HEK293 (cell line): Measurements from ENCODE around the gene ST6GAL1.

ENCODE experiments used
- CTCF ChIA-PET: fragments of 350-600 bp; formaldehyde crosslinking; extraction: SDS; loops from one replicate; lab custom pipeline; 2021; ENCODE audit warnings: antibody characterized with exemption; lab: Yijun Ruan, JAX
- POLR2A ChIA-PET: fragments of 300-600 bp; formaldehyde crosslinking; extraction: SDS; loops from one replicate; lab custom pipeline; 2020; ENCODE audit warnings: antibody characterized with exemption, inconsistent platforms; lab: Yijun Ruan, JAX
- H3K27ac ChIP-seq: fragments of 200-500 bp; sonication (Bioruptor generic); 2 replicates; pipeline ENCODE4 v1.5.1; 2014; ENCODE audit warnings: low read depth, low read length, control low read depth, inconsistent platforms; ENCODE audit errors: extremely low read depth
- H3K36me3 ChIP-seq, 2 experiments: fragments of 200-500 bp in 1 of 2; sonication (Bioruptor generic) in 1 of 2; 1 replicate in 1 of 2; 2 replicates in 1 of 2; pipeline ENCODE4 v1.5.1; 2014 to 2017; ENCODE audit warnings: inconsistent platforms in 2 of 2, low read length in 2 of 2; ENCODE audit not compliant: control insufficient read depth in 2 of 2, insufficient read depth in 1 of 2
- H3K4me1 ChIP-seq: fragments of 200-500 bp; sonication (Bioruptor generic); 2 replicates; pipeline ENCODE4 v1.5.1; 2014; ENCODE audit warnings: mild to moderate bottlenecking, low read length, inconsistent platforms; ENCODE audit not compliant: control insufficient read depth, insufficient read depth
- H3K4me3 ChIP-seq: 2 replicates; pipeline ENCODE4 v1.5.1; 2011; ENCODE audit warnings: low read depth, mild to moderate bottlenecking, control low read depth, low read length, moderate library complexity
- H3K9me3 ChIP-seq: fragments of 200-500 bp; sonication (Bioruptor generic); 2 replicates; pipeline ENCODE4 v1.5.1; 2014; ENCODE audit warnings: low read depth, low read length, inconsistent platforms; ENCODE audit not compliant: control insufficient read depth, insufficient read depth
- GLI4 ChIP-seq: fragments of 450-650 bp; formaldehyde crosslinking; IDR thresholded peaks from 2 replicates; pipeline ENCODE4 v1.5.1; 2016; ENCODE audit warnings: missing biosample characterization, missing genetic modification characterization
- IKZF3 ChIP-seq: fragments of 450-650 bp; IDR thresholded peaks from 2 replicates; pipeline ENCODE4 v1.5.0; 2018; ENCODE audit warnings: missing biosample characterization, mild to moderate bottlenecking, missing genetic modification characterization, moderate library complexity
- OVOL3 ChIP-seq: fragments of 450-650 bp; formaldehyde crosslinking; IDR thresholded peaks from 2 replicates; pipeline ENCODE4 v1.5.1; 2016; ENCODE audit warnings: missing biosample characterization, missing genetic modification characterization
- PRDM2 ChIP-seq: fragments of 450-650 bp; formaldehyde crosslinking; IDR thresholded peaks from 2 replicates; pipeline ENCODE4 v1.5.1; 2016; ENCODE audit warnings: missing biosample characterization, missing genetic modification characterization, borderline replicate concordance
- PRDM4 ChIP-seq: fragments of 450-650 bp; formaldehyde crosslinking; IDR thresholded peaks from 2 replicates; pipeline ENCODE4 v1.5.1; 2017; ENCODE audit warnings: missing biosample characterization, missing genetic modification characterization
- SALL2 ChIP-seq: fragments of 450-650 bp; formaldehyde crosslinking; IDR thresholded peaks from 2 replicates; pipeline ENCODE4 v1.5.0; 2017; ENCODE audit warnings: missing biosample characterization, mild to moderate bottlenecking, missing genetic modification characterization, borderline replicate concordance
- TRIM28 ChIP-seq: IDR thresholded peaks from 2 replicates; pipeline ENCODE4 v1.6.1; 2011; ENCODE audit warnings: low read length, control low read depth, borderline replicate concordance
- ZBTB21 ChIP-seq: fragments of 450-650 bp; formaldehyde crosslinking; IDR thresholded peaks from 2 replicates; pipeline ENCODE4 v1.5.1; 2017; ENCODE audit warnings: missing biosample characterization, missing genetic modification characterization
- ZBTB26 ChIP-seq: fragments of 450-650 bp; formaldehyde crosslinking; optimal IDR thresholded peaks from 2 replicates; pipeline ENCODE3; 2016; ENCODE audit warnings: missing biosample characterization, mild to moderate bottlenecking, missing genetic modification characterization
- ZBTB7A ChIP-seq: fragments of 450-650 bp; formaldehyde crosslinking; IDR thresholded peaks from 2 replicates; pipeline ENCODE4 v1.5.1; 2016; ENCODE audit warnings: low read depth, missing biosample characterization, missing genetic modification characterization
- ZBTB8A ChIP-seq: fragments of 450-650 bp; formaldehyde crosslinking; IDR thresholded peaks from 2 replicates; pipeline ENCODE4 v1.5.1; 2016; ENCODE audit warnings: missing biosample characterization, missing genetic modification characterization
- ZFHX2 ChIP-seq: fragments of 450-650 bp; formaldehyde crosslinking; conservative IDR thresholded peaks from 2 replicates; pipeline ENCODE4 v1.5.1; 2016; ENCODE audit warnings: missing biosample characterization, missing genetic modification characterization
- ZNF184 ChIP-seq: fragments of 450-650 bp; IDR thresholded peaks from 2 replicates; pipeline ENCODE4 v1.5.1; 2018; ENCODE audit warnings: missing biosample characterization, mild to moderate bottlenecking, missing genetic modification characterization
- ZNF23 ChIP-seq: fragments of 450-650 bp; formaldehyde crosslinking; IDR thresholded peaks from 2 replicates; pipeline ENCODE4 v1.5.1; 2016; ENCODE audit warnings: missing biosample characterization, missing genetic modification characterization, borderline replicate concordance
- ZNF416 ChIP-seq: fragments of 450-650 bp; formaldehyde crosslinking; IDR thresholded peaks from 2 replicates; pipeline ENCODE4 v1.5.1; 2016; ENCODE audit warnings: missing biosample characterization, missing genetic modification characterization
- ZNF433 ChIP-seq: fragments of 450-650 bp; formaldehyde crosslinking; IDR thresholded peaks from 2 replicates; pipeline ENCODE4 v1.5.1; 2016; ENCODE audit warnings: missing biosample characterization, missing genetic modification characterization, low read depth
- ZNF549 ChIP-seq: fragments of 450-650 bp; IDR thresholded peaks from 2 replicates; pipeline ENCODE4 v1.5.1; 2018; ENCODE audit warnings: missing biosample characterization, missing genetic modification characterization, mild to moderate bottlenecking, inconsistent platforms, moderate library complexity
- ZNF596 ChIP-seq: fragments of 450-650 bp; IDR thresholded peaks from 2 replicates; pipeline ENCODE4 v1.5.0; 2018; ENCODE audit warnings: missing biosample characterization, mild to moderate bottlenecking, missing genetic modification characterization, moderate library complexity
- ZNF610 ChIP-seq: fragments of 450-650 bp; formaldehyde crosslinking; IDR thresholded peaks from 2 replicates; pipeline ENCODE4 v1.5.1; 2016; ENCODE audit warnings: missing biosample characterization, missing genetic modification characterization, borderline replicate concordance
- ZNF624 ChIP-seq: fragments of 450-650 bp; formaldehyde crosslinking; IDR thresholded peaks from 2 replicates; pipeline ENCODE4 v1.5.1; 2017; ENCODE audit warnings: missing biosample characterization, missing genetic modification characterization
- ZNF645 ChIP-seq: fragments of 450-650 bp; formaldehyde crosslinking; IDR thresholded peaks from 2 replicates; pipeline ENCODE4; 2016; ENCODE audit warnings: missing biosample characterization, missing genetic modification characterization
- ZNF701 ChIP-seq: fragments of 450-650 bp; formaldehyde crosslinking; IDR thresholded peaks from 2 replicates; pipeline ENCODE4 v1.5.1; 2016; ENCODE audit warnings: missing biosample characterization, missing genetic modification characterization
- ZNF792 ChIP-seq: fragments of 450-650 bp; formaldehyde crosslinking; IDR thresholded peaks from 2 replicates; pipeline ENCODE4 v1.5.1; 2016; ENCODE audit warnings: missing biosample characterization, missing genetic modification characterization
- ZNF843 ChIP-seq: fragments of 450-650 bp; formaldehyde crosslinking; IDR thresholded peaks from 2 replicates; pipeline ENCODE4 v1.5.1; 2016; ENCODE audit warnings: missing biosample characterization, missing genetic modification characterization
- ZSCAN30 ChIP-seq: fragments of 450-650 bp; IDR thresholded peaks from 2 replicates; pipeline ENCODE4 v1.5.1; 2018; ENCODE audit warnings: missing biosample characterization, mild to moderate bottlenecking, missing genetic modification characterization, moderate library complexity

Gene ST6GAL1

GRCh38 chr3:187104933-187105332 lies 174.6 kb downstream of the ST6GAL1 start:
- CTCF ChIA-PET = no interaction called here
- Histone ChIP-seq H3K27ac (no peak overlapping the region), H3K36me3 (no peaks in the 10 kb centered on the region), H3K4me3 (no peak overlapping the region), H3K4me1 (peaks cover 2% of the 10 kb centered on the region; the same call in 1 of the 2 replicates), H3K9me3 (no peaks in the 10 kb centered on the region)
- TF ChIP-seq ZFHX2 (tag by site-specific recombination) (no peak), ZNF610 (tag by site-specific recombination) (no peak), IKZF3 (no peak), SALL2 (tag by site-specific recombination) (no peak), ZNF184 (no peak), ZBTB8A (no peak), ZNF701 (no peak), ZNF433 (tag by site-specific recombination) (no peak), ZNF624 (tag by site-specific recombination) (no peak), PRDM4 (no peak)
- POLR2A ChIA-PET = interaction anchor here (1.5 kb wide), 1 partner anchor 35 kb away, joined by 4 read pairs; the partner anchor contains the start of gene RPL39L

- ChIA-PET CTCF (no interaction called here), POLR2A (interaction anchor here (1.5 kb wide), 1 partner anchor 34 kb away, joined by 4 read pairs; the partner anchor contains the start of gene RPL39L)
These were observed 175.4 kb downstream of the ST6GAL1 start for GRCh38 chr3:187105700-187106099.

GRCh38 chr3:187107989-187108388 lies 177.7 kb downstream of the ST6GAL1 start:
- no peaks in the 10 kb centered on the region for H3K4me1 ChIP-seq
- H3K4me3 ChIP-seq = no peak overlapping the region
- no peaks in the 10 kb centered on the region for H3K9me3 ChIP-seq
- POLR2A ChIA-PET = no interaction called here
- no peak overlapping the region for H3K27ac ChIP-seq
- H3K36me3 ChIP-seq = no peaks in the 10 kb centered on the region
- CTCF ChIA-PET = no interaction called here
- TF ChIP-seq ZBTB26 (no peak), ZBTB7A (tag by site-specific recombination) (no peak), PRDM2 (tag by site-specific recombination) (no peak), GLI4 (no peak), ZNF23 (tag by site-specific recombination) (no peak), ZSCAN30 (tag by site-specific recombination) (no peak), ZNF596 (tag by site-specific recombination) (no peak), ZNF843 (tag by site-specific recombination) (no peak), ZNF645 (no peak), ZBTB21 (tag by site-specific recombination) (no peak), TRIM28 (no peak), ZNF792 (tag by site-specific recombination) (no peak)

More at GRCh38 chr3:187105700-187106099, 175.4 kb downstream of the ST6GAL1 start:
- TF ChIP-seq ZNF624 (tag by site-specific recombination) (no peak), OVOL3 (tag by site-specific recombination) (no peak), ZNF416 (tag by site-specific recombination) (no peak), ZNF549 (tag by site-specific recombination) (no peak)
- no peak overlapping the region for H3K4me3 ChIP-seq
- peaks cover 2% of the 10 kb centered on the region; the same call in 1 of the 2 replicates for H3K4me1 ChIP-seq
- no peak overlapping the region for H3K27ac ChIP-seq
- H3K9me3 ChIP-seq = no peaks in the 10 kb centered on the region
- no peaks in the 10 kb centered on the region for H3K36me3 ChIP-seq
